Stimulated activated CD8-positive, alpha-beta memory T cell treated with anti-CD3 and anti-CD28 coated beads, Interleukin-7, amount 100 ng/mL, for 1 hour (primary cell): Measurements from ENCODE around the gene SERINC5.
"Not testable (repeated sequence)": the region's sequence is repeated elsewhere in the genome, so short reads cannot be mapped to it uniquely, and the experiment has no call there.

Experiments used
- DNase-seq, 2 donors: peaks; one replicate each; pipeline ENCODE4 v3.0.0-alpha.2; 2020; ENCODE audit warnings: low read depth in 2 of 2

The SERINC5 gene

DNA sequence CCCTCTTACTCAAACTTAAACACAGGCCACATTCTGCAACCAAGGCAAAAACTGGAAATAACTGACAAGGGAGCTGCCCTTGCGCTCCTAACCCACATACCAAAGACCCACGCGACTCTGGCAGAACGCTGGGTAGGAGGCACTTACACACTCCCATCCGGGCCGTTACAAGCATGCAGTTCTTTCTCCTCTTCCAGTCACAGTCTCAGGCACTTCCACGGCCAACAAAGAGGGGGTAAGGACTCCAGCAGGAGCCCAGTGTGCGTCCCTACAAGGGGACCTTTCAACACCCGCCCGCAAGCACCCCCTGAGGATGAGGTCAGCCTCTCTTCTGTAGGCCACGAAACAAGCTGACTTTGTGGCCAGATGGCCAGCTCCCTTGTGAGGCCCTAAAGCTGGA, 57.4 kb downstream of the SERINC5 start:
- no peak for DNase-seq

DNA sequence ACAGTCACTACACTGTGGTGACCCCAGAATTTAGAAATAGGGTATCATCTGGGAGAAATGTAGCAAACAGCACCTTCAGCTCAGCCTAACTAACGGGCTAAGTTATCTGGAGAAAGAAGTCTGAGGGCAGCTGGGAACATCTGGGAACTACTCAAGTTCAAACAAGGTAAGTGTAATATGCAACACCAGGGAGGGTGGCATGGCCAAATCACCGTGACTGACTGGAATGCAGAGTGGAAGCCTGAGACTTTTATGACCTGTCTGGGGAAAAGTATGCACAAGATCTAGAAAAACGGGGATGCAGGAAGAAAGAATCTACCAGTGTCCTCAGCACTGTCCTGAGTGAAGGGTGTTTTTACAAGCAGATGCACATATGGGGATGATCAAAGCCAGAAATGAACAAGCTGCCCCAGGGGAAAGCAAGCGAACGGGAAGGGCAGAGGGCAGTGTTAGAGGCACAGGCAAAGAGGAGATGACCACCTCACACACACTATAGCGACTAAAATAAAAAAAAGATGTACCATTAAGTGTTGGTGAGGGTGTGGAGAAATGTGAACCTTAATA, 59.9 kb downstream of the SERINC5 start:
- DNase-seq = no peak

DNA sequence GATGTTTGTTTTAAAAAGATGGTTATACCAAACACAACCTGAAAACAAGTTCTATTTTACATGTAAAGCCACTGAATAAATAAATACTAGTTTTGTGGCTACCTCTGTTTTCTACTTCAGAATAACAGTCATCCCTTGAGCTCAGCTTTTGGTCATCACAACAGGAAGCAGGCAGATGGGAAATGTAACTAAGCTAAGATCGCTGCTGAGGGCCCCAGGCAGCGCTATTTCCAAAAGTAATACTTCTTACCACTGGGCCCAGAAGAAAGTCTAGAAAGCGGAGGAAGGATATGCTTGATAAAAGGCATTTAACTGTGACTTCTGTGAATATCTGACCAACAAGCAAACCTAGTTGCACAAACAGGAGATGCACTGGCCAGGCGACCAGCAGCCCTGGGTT, 61.4 kb downstream of the SERINC5 start:
- DNase-seq = no peak

DNA sequence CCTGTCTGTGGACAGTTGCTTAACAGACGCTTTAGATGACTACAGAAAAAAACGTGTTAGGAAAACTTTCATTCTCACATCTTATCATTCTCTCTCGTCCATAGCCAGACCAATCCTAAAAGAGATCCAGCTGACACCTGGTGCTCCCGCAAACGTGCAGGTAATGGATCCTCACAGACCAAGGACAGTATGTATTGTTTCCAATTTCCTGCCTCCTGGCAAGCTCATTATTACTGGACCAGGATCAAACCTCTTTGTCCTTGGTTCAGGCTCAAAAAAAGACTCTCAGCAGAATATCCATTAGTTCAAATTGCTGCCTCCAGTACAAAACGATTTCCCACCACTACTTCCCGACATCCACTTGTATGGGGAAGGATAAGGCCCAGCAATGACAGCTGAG, 62.4 kb downstream of the SERINC5 start:
- no peak for DNase-seq

DNA sequence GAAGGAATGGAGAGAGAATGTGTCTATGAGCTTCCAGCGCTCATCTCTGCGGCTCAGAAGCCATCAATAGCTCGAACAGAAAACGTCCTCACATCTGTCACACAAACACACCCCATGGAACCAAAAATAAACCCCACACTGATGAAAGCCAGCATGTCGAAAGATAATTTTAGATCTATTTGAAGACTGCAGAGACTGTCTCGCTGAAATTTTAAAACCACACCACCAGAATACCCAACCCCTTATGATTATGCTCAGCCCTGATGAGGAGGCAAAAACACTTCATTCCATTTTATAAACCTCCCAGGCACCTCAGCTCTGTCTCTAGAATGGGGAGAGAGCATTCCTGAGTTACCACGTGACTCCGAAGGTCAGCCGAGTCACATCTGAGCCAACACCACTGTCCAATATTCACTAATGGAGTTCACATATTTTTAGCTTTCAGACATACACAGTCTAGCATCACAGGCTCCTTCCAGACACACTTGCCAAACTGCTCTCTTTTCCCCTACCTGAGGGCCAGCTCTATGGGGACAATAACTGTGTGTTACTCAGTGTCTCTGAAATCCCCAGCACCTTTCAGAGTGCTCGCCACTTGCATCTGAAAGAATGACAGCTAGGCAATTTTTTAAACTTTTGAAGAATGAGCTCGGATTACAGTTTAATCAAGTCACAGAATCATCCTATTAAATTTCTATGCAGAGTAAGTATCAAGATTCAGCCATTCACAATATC, 63.2 kb downstream of the SERINC5 start:
- no peak for DNase-seq

DNA sequence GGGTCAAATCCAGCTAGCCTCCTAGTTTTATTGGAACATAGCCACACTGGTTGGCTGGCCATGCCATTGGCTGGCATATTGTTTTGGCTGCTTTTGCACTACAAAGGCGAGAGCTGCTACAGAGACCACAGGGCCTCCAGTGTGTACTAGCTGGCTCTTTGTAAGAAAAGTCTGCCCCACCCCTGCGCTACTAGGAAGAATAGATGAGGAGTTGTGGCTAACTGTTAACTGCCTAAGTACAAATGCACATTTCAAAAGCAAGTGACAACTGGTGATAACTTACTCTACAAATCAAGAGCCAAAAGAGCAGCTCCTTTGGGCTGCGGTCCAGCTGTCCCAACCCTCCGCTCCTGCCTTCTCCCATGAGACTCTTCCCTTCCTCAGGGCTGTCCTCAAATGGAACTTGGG, 63.9 kb downstream of the SERINC5 start:
- DNase-seq = peak in 1 of 2 donors; percentile 29

DNA sequence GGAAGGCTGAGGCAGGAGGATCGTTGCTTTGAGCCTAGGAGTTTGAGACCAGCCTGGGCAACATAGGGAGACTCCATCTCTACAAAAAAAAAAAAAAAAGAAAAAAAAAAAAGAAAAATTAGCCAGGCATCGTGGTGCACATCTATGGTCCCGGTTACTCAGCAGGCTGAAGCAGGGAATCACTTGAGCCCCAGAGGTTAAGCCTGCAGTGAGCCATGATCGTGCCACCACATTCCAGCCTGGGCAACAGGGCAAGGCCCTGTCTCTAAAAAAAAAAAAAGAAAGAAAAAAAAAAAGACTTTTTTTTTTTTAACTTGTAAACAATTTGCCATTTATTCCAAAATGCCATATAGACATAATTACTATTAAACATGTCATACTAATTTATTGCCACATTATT, 64.5 kb downstream of the SERINC5 start:
- no peak for DNase-seq

DNA sequence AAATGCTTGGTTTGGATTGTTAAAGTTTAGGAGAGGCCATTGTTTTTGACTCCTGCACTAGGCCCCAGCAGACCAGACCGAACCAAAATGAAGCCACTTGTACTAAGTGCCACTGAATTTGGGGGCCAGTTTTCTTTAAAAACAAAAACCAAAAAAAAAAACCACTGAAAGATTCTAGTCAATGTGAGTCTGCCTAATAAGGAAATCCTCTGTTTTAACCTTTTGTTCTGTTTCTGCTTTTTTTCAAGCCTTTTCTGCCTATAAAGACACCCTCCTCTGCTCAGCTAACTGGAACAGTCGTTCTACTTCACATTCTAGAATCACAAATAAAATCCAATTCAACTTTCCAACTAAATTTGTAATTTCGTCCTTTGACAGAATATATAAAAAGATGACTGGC, 64.9 kb downstream of the SERINC5 start:
- DNase-seq = no peak

DNA sequence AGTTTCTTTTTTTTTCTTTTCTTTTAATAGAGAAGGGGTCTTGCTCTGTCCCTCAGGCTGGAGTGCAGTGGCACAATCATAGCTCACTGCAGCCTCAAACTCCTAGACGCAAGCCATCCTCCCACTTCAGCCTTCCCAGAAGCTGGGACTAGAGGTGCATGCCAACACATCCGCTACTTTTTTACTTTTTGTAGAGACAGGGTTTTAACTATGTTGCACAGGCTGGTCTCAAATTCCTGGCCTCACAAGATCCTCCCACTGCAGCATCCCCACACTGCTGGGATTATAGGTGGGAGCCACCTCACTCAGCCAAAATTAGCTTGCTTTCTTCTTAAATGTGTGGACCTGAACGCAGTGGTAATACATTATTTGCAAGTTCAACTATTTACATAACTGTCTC, 66.1 kb downstream of the SERINC5 start:
- no peak for DNase-seq

DNA sequence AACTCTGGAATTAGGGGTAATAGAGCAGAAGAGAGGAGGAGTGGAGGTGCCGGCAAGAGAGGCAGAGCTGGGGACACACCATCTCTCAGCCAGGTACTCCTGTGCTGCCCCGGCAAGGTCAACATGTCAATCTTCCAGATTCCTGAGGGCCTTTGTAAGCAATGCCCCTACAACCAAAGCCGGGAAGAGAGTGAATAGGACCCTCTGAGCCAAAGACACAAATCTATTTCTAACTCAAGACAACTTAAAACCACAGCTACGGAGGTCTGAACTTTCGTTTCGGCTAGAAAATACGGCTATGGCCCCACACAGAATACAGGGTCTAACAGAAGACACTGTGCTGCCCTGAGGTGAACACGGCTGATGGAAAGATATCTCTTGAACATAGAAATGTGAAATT, 66.6 kb downstream of the SERINC5 start:
- no peak for DNase-seq

DNA sequence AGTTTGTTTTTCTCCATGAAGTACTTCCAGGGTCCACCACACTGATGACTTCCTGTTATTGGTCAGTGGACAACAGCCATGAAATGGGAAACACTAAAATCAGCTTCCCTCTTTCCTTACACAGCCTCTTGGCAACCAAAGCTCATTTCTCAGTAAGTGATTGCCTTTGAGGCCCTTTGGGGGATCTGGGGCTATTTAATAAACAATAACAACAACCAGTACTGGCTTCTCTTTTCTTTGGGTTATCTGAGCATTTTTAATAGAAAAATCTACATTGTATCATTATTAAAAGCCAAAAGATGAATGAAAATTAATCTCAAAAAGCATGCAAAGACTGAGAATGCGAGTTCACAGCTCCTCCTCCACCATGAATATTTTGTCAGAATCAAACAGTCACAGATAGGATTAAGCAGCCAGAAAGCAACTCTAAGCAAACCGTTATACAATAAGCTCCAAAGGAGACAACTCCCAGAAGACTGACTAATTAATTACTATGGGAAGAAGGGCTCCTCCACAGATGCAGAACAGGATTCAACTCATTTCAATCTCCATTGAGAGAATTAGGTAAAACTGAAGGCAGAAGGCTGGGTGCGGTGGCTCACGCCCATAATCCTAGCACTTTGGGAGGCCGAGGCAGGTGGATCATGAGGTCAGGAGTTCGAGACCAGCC, 68.3 kb downstream of the SERINC5 start:
- DNase-seq = no peak

DNA sequence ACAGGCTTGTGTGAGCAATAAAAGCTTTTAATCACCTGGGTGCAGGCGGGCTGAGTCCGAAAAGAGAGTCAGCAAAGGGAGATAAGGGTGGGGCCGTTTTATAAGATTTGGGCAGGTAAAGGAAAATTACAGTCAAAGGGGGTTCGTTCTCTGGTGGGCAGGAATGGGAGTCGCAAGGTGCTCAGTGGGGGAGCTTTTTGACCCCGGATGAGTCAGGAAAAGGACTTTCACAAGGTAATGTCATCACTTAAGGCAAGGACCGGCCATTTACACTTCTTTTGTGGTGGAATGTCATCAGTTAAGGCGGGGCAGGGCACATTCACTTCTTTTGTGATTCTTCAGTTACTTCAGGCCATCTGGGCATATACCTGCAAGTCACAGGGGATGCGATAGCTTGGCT, 70.3 kb downstream of the SERINC5 start:
- DNase-seq = not testable (repeated sequence)

DNA sequence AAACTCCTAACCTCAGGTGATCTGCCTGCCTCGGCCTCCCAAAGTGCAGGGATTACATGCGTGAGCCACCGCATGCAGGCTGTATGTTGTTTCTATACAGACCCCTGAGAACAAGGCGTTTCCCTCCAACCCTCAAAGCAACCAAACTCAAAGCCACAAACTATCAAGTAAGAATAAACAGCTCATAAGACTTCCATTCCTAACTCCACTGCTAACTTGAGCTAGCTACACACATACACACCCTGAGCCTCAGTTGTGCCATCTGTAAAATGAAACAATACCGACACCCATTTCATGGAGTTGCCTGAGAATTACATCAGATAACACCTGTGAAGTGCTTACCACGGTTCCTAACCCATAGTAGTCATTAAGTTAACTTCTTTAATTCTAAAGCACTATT, 70.8 kb downstream of the SERINC5 start:
- no peak for DNase-seq

DNA sequence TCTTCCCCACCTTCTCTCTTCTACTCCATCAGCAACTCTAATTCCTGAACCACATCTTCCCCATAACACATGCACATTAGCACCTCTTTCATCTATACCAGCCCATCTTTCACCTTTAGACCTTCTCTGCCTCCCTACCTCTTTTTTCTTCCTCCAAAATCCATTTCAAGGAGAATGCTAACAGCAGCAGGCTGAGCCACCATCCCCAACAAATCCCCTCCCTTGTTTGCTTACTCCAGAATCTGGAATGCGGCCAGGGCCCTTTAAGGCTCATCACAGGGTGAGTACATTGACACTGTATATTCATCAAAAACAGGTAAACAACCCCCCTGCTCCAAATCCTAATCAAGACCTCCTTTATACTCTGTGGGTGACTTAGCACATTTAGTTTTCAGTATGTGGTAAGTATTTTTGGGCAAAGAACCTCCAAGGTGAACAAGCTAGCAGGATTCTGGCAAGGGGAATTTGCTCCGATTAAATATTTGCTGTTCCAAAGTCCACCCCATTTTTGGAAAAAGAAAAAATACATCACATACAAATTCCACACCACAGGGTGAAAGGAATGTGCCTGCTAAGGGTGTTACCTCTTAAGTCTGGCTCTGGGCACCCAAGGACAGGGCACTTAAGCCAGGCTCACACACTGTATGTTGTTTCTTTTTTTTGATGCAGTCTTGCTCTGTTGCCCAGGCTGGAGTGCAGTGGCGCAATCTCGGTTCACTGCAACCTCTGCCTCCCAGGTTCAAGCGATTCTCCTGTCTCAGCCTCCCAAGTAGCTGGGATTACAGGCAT, 71.4 kb downstream of the SERINC5 start:
- DNase-seq = no peak

DNA sequence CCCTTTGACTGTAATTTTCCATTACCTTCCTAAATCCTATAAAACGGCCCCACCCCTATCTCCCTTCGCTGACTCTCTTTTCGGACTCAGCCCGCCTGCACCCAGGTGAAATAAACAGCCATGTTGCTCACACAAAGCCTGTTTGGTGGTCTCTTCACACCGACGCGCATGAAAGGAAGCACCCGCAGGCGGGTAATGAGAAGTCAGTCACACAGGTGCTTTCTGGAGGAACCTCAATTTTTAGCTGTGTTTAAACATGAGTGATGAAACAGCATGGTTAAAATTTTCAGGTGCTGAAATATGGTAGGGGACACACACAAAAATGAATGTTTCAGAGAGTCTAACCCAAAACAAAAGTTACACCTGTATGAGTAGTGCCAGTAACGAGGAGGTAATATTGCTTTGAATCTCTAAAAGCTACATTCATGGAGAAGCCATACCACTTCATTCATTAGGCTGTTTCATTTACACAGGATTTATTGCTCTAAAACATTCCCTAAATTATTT, 72.1 kb downstream of the SERINC5 start:
- not testable (repeated sequence) for DNase-seq

DNA sequence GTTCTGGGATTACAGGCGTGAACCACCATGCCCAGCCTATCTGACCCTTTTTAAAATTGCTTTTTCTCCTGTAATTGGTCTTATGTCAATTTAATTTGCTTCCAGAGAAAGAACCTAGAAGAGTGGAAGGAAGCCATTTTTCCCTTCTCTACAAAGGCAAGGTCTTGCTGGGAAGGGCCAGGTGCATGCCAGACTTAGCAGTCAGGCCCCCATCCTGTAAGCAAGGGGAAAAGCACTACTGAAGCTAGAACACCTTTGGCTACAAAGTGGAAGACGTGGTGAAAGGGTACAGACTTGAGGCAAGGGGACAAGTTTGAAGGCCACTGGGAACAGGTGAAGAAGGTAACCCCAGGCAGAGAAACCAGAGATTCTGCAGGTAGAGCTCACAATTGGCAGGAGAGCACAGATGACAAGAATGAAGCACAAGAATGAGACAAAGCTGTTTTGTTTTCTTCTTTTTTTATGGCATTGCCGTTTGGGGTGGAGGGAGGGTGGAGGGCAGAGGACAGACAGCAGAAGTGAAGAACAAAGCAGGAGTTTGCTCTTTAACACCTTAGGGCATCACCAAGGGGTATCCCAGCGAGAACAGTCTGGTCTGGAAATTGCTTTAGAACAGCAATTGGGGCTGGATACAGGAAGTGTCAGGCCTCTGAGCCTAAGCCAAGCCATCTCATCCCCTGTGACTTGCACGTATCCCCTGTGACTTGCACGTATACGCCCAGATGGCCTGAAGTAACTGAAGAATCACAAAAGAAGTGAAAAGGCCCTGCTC, 72.9 kb downstream of the SERINC5 start:
- DNase-seq = no peak

DNA sequence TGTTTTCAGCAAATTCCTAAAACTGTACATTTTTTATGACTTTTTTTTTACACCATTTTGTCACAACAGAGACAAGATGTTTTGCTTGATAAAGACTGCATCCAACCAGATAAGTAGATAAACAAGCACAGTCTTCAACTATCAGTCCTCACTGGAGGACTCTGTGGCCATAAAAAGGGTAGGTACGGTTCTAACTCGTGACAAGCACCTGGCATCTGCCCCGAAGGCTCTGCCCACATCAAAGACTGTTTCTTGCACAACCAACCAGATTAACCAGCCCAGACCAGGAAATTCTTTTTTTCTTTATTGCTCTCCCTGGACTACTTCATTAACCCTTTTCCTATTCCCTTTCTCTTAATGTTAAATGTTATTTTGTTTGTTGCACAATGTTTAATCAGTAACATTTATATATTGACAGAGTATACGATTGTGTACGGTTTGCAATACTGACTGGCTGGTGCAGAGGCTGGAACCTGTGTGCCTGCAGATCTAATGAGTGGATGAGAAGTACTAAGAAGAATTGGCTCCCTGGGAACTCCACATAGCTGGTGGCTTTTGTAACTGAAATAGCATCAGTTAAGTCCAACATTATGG, 74.1 kb downstream of the SERINC5 start:
- no peak for DNase-seq

DNA sequence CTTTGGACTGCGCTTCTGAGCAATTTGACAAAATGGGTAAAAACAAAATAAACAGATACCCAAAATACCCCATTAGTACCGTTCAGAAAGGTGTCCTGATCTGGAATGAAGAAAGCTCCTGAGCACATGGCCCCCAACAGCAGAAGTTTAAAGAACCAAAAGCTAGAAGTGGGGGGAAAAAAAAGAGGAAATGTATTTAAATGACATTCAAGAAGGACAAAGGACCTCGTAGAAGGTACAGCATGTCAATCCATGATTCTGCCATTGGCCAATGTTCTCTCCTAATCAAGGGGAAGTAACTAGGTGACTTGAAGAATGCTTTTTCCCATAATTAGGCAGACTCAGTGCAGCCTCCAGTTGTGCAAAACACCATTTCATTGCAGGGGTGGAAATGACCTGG, 78.6 kb downstream of the SERINC5 start:
- DNase-seq = no peak

DNA sequence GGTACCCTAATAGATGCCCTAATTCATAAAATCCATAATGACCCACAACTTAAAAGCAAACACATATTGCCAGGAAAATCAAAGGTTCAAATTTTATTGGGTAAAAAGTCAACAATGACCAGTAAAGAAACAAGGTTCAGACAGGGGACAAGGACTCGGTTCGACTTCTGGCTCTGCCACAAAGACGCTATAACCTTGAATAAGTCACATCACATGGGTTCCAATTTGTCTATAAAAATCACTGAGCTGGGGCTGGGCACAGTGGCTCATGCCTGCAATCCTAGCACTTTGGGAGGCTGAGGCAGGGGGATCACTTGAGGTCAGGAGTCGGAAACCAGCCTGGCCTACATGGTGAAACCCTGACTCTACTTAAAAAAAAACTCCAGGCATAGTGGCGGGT, 80.5 kb downstream of the SERINC5 start:
- DNase-seq = no peak

DNA sequence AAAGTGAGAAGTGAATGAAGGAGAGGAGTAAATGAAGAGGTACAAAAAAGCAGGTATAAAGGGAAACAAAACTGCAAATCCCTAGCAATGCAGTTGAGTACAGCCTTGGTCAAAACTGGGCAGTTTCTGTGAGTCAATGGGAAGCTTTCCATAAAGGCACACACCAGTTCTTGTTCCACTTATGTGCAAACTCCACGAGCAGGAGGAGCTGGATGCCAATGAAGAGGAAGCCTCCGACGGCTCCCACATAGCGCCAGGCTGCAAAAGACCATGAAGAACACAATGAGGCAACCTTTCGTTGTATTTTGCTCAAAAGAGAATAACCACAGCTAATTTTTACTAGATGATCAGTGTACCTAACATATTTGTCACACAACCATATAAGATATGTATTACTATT, 81.1 kb downstream of the SERINC5 start:
- no peak for DNase-seq

DNA sequence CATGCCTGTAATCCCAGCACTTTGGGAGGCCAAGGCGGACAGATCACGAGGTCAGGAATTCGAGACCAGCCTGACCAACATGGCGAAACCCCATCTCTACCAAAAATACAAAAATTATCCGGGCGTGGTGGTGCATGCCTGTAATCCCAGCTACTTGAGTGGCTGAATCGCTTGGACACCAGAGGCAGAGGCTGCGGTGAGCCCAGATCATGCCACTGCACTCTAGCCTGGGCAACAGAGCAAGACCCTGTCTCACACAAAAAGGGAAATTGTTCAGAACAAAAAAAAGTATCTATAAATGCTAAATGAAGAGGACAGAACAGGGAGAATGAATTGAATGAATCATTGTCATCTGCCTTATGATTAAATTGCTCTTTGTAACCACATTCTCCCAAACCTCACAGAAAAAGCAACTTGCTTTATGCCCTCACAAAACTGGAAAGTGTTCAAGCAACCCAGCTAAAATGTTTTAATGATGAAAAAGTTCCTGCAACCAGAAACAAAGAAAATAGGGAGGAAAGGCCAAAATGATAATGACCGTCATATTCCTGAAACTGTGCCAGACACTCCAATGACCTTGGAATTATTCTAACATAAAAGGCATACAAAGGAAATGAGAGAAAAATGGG, 83.7 kb downstream of the SERINC5 start:
- DNase-seq = no peak
